Loucy (cell line): Measurements from ENCODE around the gene KLC1.

Experiments
- CTCF ChIP-seq: fragments of 200-600 bp; sonication (generic); conservative IDR thresholded peaks from 2 replicates; pipeline ENCODE4 v1.5.1; 2014; ENCODE audit warnings: mild to moderate bottlenecking, antibody characterized with exemption, low read length
- EZH2phosphoT487 ChIP-seq: fragments of 200-600 bp; IDR thresholded peaks from 2 replicates; pipeline ENCODE4 v1.6.1; 2018; ENCODE audit warnings: antibody characterized with exemption, mild to moderate bottlenecking, moderate library complexity, borderline replicate concordance

GRCh38 chr14:103697603-103698379, 68.8 kb downstream of the KLC1 start:
- TF ChIP-seq EZH2phosphoT487 (no peak), CTCF (no peak)
